Adrenal gland (tissue), 12 donors: ENCODE results near the gene TTN. TPM values are rescaled to one million over a fixed set of nuclear protein-coding genes. Genes with fewer than 3 reads are reported as not detected.

ENCODE experiments used
- DNase-seq, 7 donors: peaks; one replicate each; pipeline ENCODE4 v3.0.0-alpha.2; 2019 to 2020
- H3K27ac ChIP-seq, 5 donors: fragments of 200-600 bp; sonication (generic) in 4 of 5; 1 replicate in 3 of 5; 2 replicates in 2 of 5; pipeline versions ENCODE4 v1.5.1 to v1.8.0; 2016 to 2020; ENCODE audit warnings: mild to moderate bottlenecking in 1 of 5
- H3K27me3 ChIP-seq: fragments of 200-600 bp; 2 replicates; pipeline ENCODE4 v1.8.0; 2021
- H3K36me3 ChIP-seq, 2 donors: fragments of 200-600 bp; replicated peaks in 1 of 2; 1 replicate in 1 of 2; 2 replicates in 1 of 2; pipeline versions ENCODE4 v1.5.1 to v1.8.0; 2018 to 2022
- H3K4me1 ChIP-seq, 2 donors: fragments of 200-600 bp; replicated peaks in 1 of 2; 1 replicate in 1 of 2; 2 replicates in 1 of 2; pipeline versions ENCODE4 v1.5.1 to v1.8.0; 2018 to 2021
- H3K4me3 ChIP-seq, 4 donors: fragments of 200-600 bp; sonication (generic) in 3 of 4; one replicate each; pipeline ENCODE4 v1.5.1; 2016 to 2018
- H3K9me3 ChIP-seq, 3 donors: fragments of 200-600 bp; sonication (generic) in 1 of 3; replicated peaks in 1 of 3; 1 replicate in 2 of 3; 2 replicates in 1 of 3; pipeline versions ENCODE4 v1.5.1 to v1.8.0; 2016 to 2021
- CTCF ChIP-seq, 6 experiments: fragments of 450-650 bp in 4 of 6; fragments of 200-600 bp in 2 of 6; sonication (generic) in 1 of 6; IDR thresholded peaks; 1 replicate in 5 of 6; 2 replicates in 1 of 6; pipeline versions ENCODE4 v1.5.1 to v1.8.0; 2016 to 2021; ENCODE audit warnings: antibody characterized with exemption in 6 of 6, mild to moderate bottlenecking in 2 of 6, moderate library complexity in 1 of 6
- POLR2A ChIP-seq, 2 donors: fragments of 450-650 bp; IDR thresholded peaks; one replicate each; pipeline ENCODE4 v1.6.1; 2017; ENCODE audit warnings: antibody characterized with exemption in 2 of 2, mild to moderate bottlenecking in 2 of 2, moderate library complexity in 1 of 2
- WGBS, 4 donors: extraction: QIAGEN DNeasy Blood & Tissue Kit in 2 of 4; methylation state at CpG; one replicate each; pipeline versions ENCODE4 v1.1.5 to v1.1.7; 2013 to 2017; 5-methylcytosine and 5-hydroxymethylcytosine counted together
- intact Hi-C, 2 donors: fragments of 100-400 bp; cut with DNase I; formaldehyde crosslinking; loops; one replicate each; pipeline versions ENCODE4 v1.14.1 to v1.15.0; 2022 to 2023
- polyA plus RNA-seq, 3 donors: library from polyadenylated mRNA; stranded (reverse); fragments of 200-250 nt in 2 of 3; fragments of 350-450 nt in 1 of 3; fragmentation: Illumina TruSeq in 1 of 3; extraction: RNeasy Lipid Tissue Mini Kit (QIAGEN cat#74804) in 1 of 3; gene quantifications; one replicate each; pipeline ENCODE4 v1.2.3, GENCODE V29; 2013 to 2014
- total RNA-seq, 9 donors: library from RNA; depleted of rRNA in 4 of 9; stranded (reverse); fragments of >200 nt in 4 of 9; fragments of 120-200 nt in 1 of 9; fragmentation: NEBNext Ultra II Directional in 1 of 9; extraction: Animal tissue kit (Norgen Biotek cat#: 25700) in 1 of 9; gene quantifications; one replicate each; pipeline versions ENCODE4 v1.1.0 to v1.2.4, GENCODE V29; 2013 to 2023
- donor health status: healthy with polysubstance abuse.
- donor health status: Bipolar disorder and iron deficiency.
- donor health status: DM: yes; HTN: yes; CAD: no.
- donor health status: DM: no; HTN: no; CAD: no.
- donor health status: DM: no; HTN: no; CAD: no.
- donor health status: DM: yes; HTN: yes; CAD: no.

The TTN gene
- total and polyA plus RNA-seq, 12 donors, result 0.05 to 45.2 (median 2.7) TPM

DNA sequence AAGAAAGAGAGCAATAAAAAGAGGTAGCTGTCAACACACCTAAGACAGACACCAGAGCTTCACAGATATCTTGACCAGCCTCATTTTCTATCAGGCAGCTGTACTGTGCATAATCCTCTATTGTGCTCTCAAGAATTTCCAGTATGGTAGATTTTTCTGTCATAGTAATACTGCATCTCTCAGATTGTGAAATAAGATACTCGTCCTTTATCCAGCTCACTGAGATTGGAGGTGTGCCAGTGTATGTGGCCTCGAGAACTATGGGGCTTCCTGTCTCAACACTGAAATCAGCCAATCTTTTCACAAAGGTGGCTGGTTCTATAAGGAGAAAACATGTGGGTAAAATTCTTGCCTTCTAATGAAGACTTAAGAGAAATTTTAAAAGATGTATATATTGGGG, 88.9 kb downstream of the TTN start:
- 5 to 14% (median 9%) methylated on average over 2 of the region's 2 CpGs for WGBS, 4 donors
- Histone ChIP-seq H3K36me3 (no peaks in the 10 kb centered on the region), H3K4me3 (no peak overlapping the region)

DNA sequence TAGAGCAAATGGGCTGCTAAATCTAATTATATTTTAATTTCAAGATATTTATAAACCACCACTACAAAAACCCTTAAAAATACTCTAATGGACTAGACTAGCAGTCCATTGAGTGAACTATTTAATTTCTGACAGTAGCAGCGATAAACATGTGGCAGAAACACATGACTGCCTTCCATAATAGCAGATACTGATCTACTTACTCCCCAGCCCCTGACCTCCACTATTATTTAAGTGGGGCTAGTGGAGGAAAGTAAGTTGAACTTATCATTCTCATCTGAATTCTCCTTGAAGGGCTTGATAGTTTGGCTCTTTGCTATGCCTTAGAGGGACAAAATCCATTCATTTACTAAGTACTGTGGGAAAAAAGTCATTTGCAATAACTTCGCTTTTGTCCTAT, 90.8 kb downstream of the TTN start:
- no peak for TF ChIP-seq POLR2A (IDR thresholded peaks at IDR 0.05)
- intact Hi-C loops, result no loop called here
- no peaks in the 10 kb centered on the region for H3K36me3 ChIP-seq
- H3K27me3 ChIP-seq, result no peaks in the 10 kb centered on the region
- H3K4me3 ChIP-seq, result no peak overlapping the region
- no peak overlapping the region for H3K27ac ChIP-seq
- H3K4me1 ChIP-seq, result no peaks in the 10 kb centered on the region
- no peaks in the 10 kb centered on the region for H3K9me3 ChIP-seq
- 90 to 91% (median 90%) methylated on average over 2 of the region's 2 CpGs for WGBS, 4 donors
- DNase-seq, result no peak

More for the DNA sequence above, 88.9 kb downstream of the TTN start:
- Histone ChIP-seq H3K27me3 (no peaks in the 10 kb centered on the region), H3K9me3 (no peaks in the 10 kb centered on the region), H3K4me1 (no peaks in the 10 kb centered on the region), H3K27ac (no peak overlapping the region)
- TF ChIP-seq POLR2A (IDR thresholded peaks at IDR 0.05) (no peak), CTCF (IDR thresholded peaks at IDR 0.05) (no peak)
- intact Hi-C loops, result no loop called here
- DNase-seq, result peak in 3 of 7 donors; percentile 18 to 21 (median 18)

DNA sequence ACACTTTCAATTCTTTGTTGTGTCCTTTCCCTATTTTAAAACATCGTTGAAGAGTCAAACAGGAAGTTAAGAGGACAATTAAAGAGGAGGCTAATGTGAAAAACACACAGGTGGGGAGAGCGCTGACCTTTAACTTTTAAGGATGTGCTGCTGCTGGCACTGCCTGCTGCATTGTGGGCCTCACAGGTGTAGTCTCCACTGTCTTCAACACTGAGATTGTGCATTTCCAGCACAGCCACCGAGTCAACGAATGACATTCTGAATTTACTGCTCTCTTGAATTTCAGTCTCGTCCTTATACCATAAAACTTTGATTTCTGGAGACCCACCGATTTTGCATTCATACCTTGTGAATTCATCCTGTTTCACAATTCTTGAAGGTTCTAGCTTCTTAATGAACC, 91.9 kb downstream of the TTN start:
- Histone ChIP-seq H3K27ac (no peak overlapping the region), H3K36me3 (no peaks in the 10 kb centered on the region), H3K4me3 (no peak overlapping the region), H3K4me1 (no peaks in the 10 kb centered on the region), H3K9me3 (no peaks in the 10 kb centered on the region), H3K27me3 (no peaks in the 10 kb centered on the region)
- 85 to 88% (median 86%) methylated on average over 6 of the region's 6 CpGs for WGBS, 4 donors
- TF ChIP-seq CTCF (IDR thresholded peaks at IDR 0.05) (no peak), POLR2A (IDR thresholded peaks at IDR 0.05) (no peak)
- DNase-seq, result no peak
- intact Hi-C loops, result no loop called here

GRCh38 chr2:178707476-178707875, 99.7 kb downstream of the TTN start:
- TF ChIP-seq POLR2A (IDR thresholded peaks at IDR 0.05), result no peak
- no peak for TF ChIP-seq CTCF (IDR thresholded peaks at IDR 0.05)

GRCh38 chr2:178704876-178705275, 102.3 kb downstream of the TTN start:
- no peak overlapping the region for H3K4me3 ChIP-seq
- no peak overlapping the region for H3K27ac ChIP-seq
- H3K27me3 ChIP-seq, result no peaks in the 10 kb centered on the region
- no peaks in the 10 kb centered on the region for H3K36me3 ChIP-seq
- no peaks in the 10 kb centered on the region for H3K4me1 ChIP-seq
- WGBS, 4 donors, result 77 to 85% (median 81%) methylated on average over 5 of the region's 5 CpGs
- intact Hi-C loops, result no loop called here
- TF ChIP-seq POLR2A (IDR thresholded peaks at IDR 0.05), result no peak
- no peak for TF ChIP-seq CTCF (IDR thresholded peaks at IDR 0.05)
- H3K9me3 ChIP-seq, result no peaks in the 10 kb centered on the region
- DNase-seq, result no peak

More at GRCh38 chr2:178707476-178707875, 99.7 kb downstream of the TTN start:
- H3K4me3 ChIP-seq, result no peak overlapping the region
- H3K4me1 ChIP-seq, result no peaks in the 10 kb centered on the region
- WGBS, 4 donors, result 75 to 83% (median 76%) methylated on average over 2 of the region's 2 CpGs
- H3K27me3 ChIP-seq, result no peaks in the 10 kb centered on the region
- no peaks in the 10 kb centered on the region for H3K36me3 ChIP-seq
- intact Hi-C loops, result no loop called here
- DNase-seq, result no peak
- H3K27ac ChIP-seq, result no peak overlapping the region
- H3K9me3 ChIP-seq, result no peaks in the 10 kb centered on the region
